HG03354 (cell line): Measurements from ENCODE around the gene PCDHGB4.
A peak's percentile ranks its signal among the peaks of the same experiment; 100 is the strongest.
"Not testable (repeated sequence)": the region's sequence is repeated elsewhere in the genome, so short reads cannot be mapped to it uniquely, and the experiment has no call there.

Experiments used
- ATAC-seq: cut with Tn5 transposase; IDR thresholded peaks from one replicate; pipeline ENCODE4 v1.9.1; 2021; ENCODE audit warnings: mild to moderate bottlenecking; ENCODE audit not compliant: unreplicated experiment, poor library complexity, severe bottlenecking

Gene PCDHGB4

GRCh38 chr5:141363952-141364660 lies 23.4 kb upstream of the PCDHGB4 start, which contains the start of gene PCDHGA5:
PCDHGA5 (plus strand) TSS chr5:141364162; CDS start chr5:141364331, 169 bp downstream.
- ATAC-seq: no peak

GRCh38 chr5:141366016-141366896 lies 21.2 kb upstream of the PCDHGB4 start:
- ATAC-seq: no peak

DNA sequence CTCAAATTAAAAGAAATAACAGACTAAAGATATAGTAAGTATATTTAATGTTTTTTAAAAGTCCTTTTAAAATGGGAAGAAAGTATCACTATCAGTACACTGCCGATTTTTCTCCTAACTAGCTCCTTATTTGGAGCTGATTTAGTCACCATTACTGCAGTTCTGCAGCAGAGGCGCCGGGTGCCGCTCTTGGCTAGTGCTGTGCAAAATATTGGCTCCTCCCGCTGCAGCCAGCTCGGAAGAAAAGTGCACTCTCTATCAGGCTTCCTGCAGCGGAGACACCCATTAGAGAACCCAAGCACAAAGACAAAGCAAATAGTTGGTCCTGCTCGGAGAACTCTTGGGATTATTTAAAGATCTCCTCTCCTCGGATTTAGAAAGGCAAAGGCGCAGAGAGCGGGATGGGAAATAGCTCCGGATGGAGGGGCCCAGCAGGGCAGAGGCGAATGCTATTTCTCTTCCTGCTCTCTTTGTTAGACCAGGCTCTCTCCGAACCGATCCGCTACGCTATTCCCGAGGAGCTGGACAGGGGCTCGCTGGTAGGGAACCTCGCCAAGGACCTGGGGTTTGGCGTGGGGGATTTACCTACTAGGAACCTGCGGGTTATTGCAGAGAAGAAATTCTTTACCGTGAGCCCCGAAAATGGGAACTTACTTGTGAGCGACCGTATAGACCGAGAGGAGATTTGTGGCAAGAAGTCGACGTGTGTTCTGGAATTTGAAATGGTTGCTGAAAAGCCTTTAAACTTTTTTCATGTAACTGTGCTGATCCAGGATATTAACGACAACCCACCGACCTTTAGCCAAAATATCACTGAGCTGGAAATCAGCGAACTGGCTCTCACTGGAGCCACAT lies 17.3 kb upstream of the PCDHGB4 start, which contains the start of gene PCDHGB3:
Gene PCDHGB3, plus strand, starts transcription at position 249 of the 855 bp plus-strand sequence. Its CDS starts 153 bp downstream, at position 402.
- ATAC-seq: peak; percentile 69

DNA sequence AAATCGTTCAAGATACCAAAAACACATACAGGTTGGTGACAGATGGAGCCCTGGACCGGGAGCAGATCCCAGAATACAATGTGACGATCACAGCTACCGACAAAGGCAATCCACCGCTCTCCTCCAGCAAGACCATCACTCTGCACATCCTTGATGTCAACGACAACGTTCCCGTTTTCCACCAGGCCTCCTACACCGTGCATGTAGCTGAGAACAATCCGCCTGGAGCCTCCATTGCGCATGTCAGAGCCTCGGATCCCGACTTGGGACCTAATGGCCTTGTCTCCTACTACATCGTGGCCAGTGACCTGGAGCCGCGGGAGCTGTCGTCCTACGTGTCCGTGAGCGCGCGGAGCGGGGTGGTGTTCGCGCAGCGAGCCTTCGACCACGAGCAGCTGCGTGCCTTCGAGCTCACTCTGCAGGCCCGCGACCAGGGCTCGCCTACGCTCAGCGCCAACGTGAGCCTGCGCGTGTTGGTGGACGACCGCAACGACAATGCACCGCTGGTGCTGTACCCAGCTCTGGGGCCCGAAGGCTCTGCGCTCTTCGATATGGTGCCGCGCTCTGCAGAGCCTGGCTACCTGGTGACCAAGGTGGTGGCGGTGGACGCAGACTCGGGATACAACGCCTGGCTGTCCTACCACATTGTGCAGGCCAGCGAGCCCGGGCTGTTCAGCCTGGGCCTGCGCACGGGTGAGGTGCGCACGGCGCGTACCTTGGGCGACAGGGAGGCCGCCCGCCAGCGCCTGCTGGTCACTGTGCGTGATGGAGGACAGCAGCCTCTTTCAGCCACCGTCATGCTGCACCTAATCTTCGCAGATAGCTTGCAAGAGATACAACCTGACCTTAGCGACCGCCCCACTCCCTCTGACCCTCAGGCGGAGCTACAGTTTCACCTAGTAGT lies 15.7 kb upstream of the PCDHGB4 start:
- no peak for ATAC-seq

GRCh38 chr5:141373673-141374317 lies 13.7 kb upstream of the PCDHGB4 start, which contains the start of gene PCDHGA6:
PCDHGA6 (plus strand) TSS chr5:141373891; CDS start chr5:141374084, 193 bp downstream.
- ATAC-seq: no peak

DNA sequence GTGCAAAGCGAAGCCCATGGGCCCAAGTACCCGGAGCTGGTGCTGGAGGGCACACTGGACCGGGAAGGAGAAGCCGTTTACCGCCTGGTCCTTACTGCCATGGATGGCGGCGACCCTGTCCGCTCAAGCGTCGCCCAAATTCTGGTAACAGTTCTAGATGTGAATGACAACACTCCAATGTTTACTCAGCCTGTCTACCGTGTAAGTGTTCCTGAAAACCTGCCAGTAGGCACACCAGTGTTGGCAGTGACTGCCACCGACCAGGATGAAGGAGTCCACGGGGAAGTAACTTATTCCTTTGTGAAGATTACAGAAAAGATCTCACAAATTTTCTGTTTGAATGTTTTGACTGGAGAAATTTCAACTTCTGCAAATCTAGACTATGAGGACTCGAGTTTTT lies 12.9 kb upstream of the PCDHGB4 start:
- ATAC-seq: no peak

- not testable (repeated sequence) for ATAC-seq
These were observed 11.9 kb upstream of the PCDHGB4 start for GRCh38 chr5:141375444-141376155.

GRCh38 chr5:141382469-141383294 lies 4.8 kb upstream of the PCDHGB4 start, which contains the start of gene PCDHGA7:
PCDHGA7 (plus strand) TSS chr5:141382742; CDS start chr5:141382900, 158 bp downstream.
- no peak for ATAC-seq

- ATAC-seq: no peak
These were observed 4.2 kb upstream of the PCDHGB4 start for GRCh38 chr5:141383345-141383744.

DNA sequence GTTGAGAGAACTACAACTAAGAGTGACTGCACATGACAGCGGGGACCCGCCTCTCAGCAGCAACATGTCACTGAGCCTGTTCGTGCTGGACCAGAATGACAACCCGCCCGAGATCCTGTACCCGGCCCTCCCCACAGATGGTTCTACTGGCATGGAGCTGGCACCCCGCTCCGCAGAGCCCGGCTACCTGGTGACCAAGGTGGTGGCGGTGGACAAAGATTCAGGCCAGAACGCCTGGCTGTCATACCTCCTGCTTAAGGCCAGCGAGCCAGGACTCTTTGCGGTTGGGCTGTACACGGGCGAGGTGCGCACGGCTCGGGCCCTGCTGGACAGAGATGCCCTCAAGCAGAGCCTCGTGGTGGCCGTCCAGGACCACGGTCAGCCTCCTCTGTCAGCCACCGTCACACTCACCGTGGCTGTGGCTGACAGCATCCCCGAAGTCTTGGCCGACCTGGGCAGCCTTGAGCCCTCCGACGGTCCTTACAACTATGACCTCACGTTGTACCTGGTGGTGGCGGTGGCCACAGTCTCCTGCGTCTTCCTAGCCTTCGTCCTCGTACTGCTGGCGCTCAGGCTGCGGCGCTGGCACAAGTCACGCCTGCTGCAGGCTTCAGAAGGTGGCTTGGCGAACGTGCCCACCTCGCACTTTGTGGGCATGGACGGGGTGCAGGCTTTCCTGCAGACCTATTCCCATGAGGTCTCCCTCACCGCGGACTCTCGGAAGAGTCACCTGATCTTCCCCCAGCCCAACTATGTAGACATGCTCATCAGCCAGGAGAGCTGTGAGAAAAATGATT lies 2.8 kb upstream of the PCDHGB4 start:
- ATAC-seq: no peak

DNA sequence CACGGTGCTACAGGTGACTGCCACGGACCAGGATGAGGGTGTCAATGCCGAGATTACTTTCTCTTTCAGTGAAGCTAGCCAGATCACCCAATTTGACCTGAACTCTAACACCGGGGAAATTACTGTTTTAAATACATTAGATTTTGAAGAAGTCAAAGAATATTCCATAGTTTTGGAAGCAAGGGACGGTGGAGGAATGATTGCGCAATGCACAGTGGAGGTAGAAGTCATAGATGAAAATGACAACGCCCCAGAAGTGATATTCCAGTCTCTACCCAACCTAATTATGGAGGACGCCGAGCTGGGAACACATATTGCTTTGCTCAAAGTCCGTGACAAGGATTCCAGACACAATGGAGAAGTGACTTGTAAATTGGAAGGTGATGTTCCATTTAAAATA lies 1.2 kb downstream of the PCDHGB4 start:
- no peak for ATAC-seq

- ATAC-seq: no peak
These were observed 1.9 kb downstream of the PCDHGB4 start for GRCh38 chr5:141389153-141390042.

- no peak for ATAC-seq
These were observed 5.1 kb downstream of the PCDHGB4 start, which contains the start of gene PCDHGA8 for GRCh38 chr5:141392429-141393198. PCDHGA8 (plus strand) TSS chr5:141392633; CDS start chr5:141392814, 181 bp downstream.

GRCh38 chr5:141393267-141393666 lies 5.8 kb downstream of the PCDHGB4 start:
- ATAC-seq: no peak
